ENCODE measurements around the gene LARP4. TPM values are rescaled to one million over a fixed set of nuclear protein-coding genes. Genes with fewer than 3 reads are reported as not detected.
"Not testable (repeated sequence)": the region's sequence is repeated elsewhere in the genome, so short reads cannot be mapped to it uniquely, and the experiment has no call there.

Gene LARP4
- total RNA-seq, 1 donor from 2014 or later = 88.4 TPM

- Mint-ChIP-seq H3K9me3 (peaks cover 2% of the 10 kb centered on the region), H3K27me3 (ENCODE audit: insufficient read depth, low read depth) (no peaks in the 10 kb centered on the region), H3K36me3 (peaks cover 1% of the 10 kb centered on the region), H3K4me1 (no peaks in the 10 kb centered on the region), H3K27ac (no peak overlapping the region), H3K4me3 (no peak overlapping the region)
- no peaks in the 10 kb centered on the region for H3K4me1 ChIP-seq
- H3K27me3 ChIP-seq = no peaks in the 10 kb centered on the region
- no peaks in the 10 kb centered on the region for H3K79me2 ChIP-seq (ENCODE audit: low read depth)
- TF ChIP-seq CTCF (IDR thresholded peaks at IDR 0.05) = no peak
- no peak for TF ChIP-seq EZH2phosphoT487 (IDR thresholded peaks at IDR 0.05)
- no peak for TF ChIP-seq EZH2 (IDR thresholded peaks at IDR 0.05)
- H3K27ac ChIP-seq = no peak overlapping the region
- no peaks in the 10 kb centered on the region for H4K20me1 ChIP-seq (ENCODE audit: low read depth)
- no peak overlapping the region for H2AFZ ChIP-seq (replicated peaks)
- no peak for DNase-seq (ENCODE audit: low spot score)
- no peak overlapping the region for H3K4me2 ChIP-seq
- H3K36me3 ChIP-seq = no peaks in the 10 kb centered on the region
- H3K9me3 ChIP-seq (ENCODE audit: low read depth) = no peaks in the 10 kb centered on the region
- no peaks in the 10 kb centered on the region for H3F3A ChIP-seq (ENCODE audit: low read depth)
- no peak overlapping the region for H3K4me3 ChIP-seq
- no peak overlapping the region for H3K9ac ChIP-seq
Measured at GRCh38 chr12:50482571-50482970, 81.9 kb downstream of the LARP4 start.

- Mint-ChIP-seq H3K27ac (no peak overlapping the region), H3K4me3 (no peak overlapping the region), H3K4me1 (no peaks in the 10 kb centered on the region), H3K36me3 (no peaks in the 10 kb centered on the region), H3K27me3 (ENCODE audit: insufficient read depth, low read depth) (no peaks in the 10 kb centered on the region), H3K9me3 (peaks cover 2% of the 10 kb centered on the region)
- H3F3A ChIP-seq (ENCODE audit: low read depth) = no peaks in the 10 kb centered on the region
- no peak for DNase-seq (ENCODE audit: low spot score)
- H3K9ac ChIP-seq = no peak overlapping the region
- no peak overlapping the region for H3K4me3 ChIP-seq
- H3K27ac ChIP-seq = no peak overlapping the region
- no peak overlapping the region for H3K4me2 ChIP-seq
- no peaks in the 10 kb centered on the region for H4K20me1 ChIP-seq (ENCODE audit: low read depth)
- H3K79me2 ChIP-seq (ENCODE audit: low read depth) = no peaks in the 10 kb centered on the region
- no peaks in the 10 kb centered on the region for H3K4me1 ChIP-seq
- H3K27me3 ChIP-seq = no peaks in the 10 kb centered on the region
- no peaks in the 10 kb centered on the region for H3K36me3 ChIP-seq
- no peaks in the 10 kb centered on the region for H3K9me3 ChIP-seq (ENCODE audit: low read depth)
- no peak overlapping the region for H2AFZ ChIP-seq (replicated peaks)
- TF ChIP-seq CTCF (IDR thresholded peaks at IDR 0.05) (no peak), EZH2phosphoT487 (IDR thresholded peaks at IDR 0.05) (no peak), EZH2 (IDR thresholded peaks at IDR 0.05) (no peak)
Measured at GRCh38 chr12:50483488-50483887, 82.8 kb downstream of the LARP4 start.

DNA sequence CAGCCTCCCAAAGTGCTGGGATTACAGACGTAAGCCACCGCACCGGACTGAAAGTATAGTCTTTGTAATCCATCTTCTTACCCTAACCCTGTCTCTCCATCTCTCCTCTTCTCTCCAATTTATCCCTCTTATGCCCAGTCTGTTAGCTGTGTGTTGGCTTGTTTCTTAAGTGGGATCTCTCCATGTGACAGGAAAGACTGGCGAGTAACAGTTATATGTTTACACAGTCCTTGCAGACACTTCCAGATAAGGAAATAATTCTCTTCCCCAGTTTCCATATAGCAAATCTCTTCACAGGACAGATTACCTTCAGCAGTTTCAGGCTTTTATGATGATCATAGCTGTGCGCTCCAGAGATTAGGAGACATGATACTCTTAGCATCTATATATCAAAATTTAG, 88.1 kb downstream of the LARP4 start:
- TF ChIP-seq EZH2phosphoT487 (IDR thresholded peaks at IDR 0.05) (no peak), CTCF (IDR thresholded peaks at IDR 0.05) (no peak), EZH2 (IDR thresholded peaks at IDR 0.05) (no peak)
- Mint-ChIP-seq H3K27ac (no peak overlapping the region), H3K4me1 (no peaks in the 10 kb centered on the region), H3K4me3 (no peak overlapping the region), H3K27me3 (ENCODE audit: insufficient read depth, low read depth) (peaks cover 2% of the 10 kb centered on the region), H3K36me3 (no peaks in the 10 kb centered on the region), H3K9me3 (peaks cover 30% of the 10 kb centered on the region)
- H3K79me2 ChIP-seq (ENCODE audit: low read depth) = no peaks in the 10 kb centered on the region
- H3K9ac ChIP-seq = no peak overlapping the region
- H3K36me3 ChIP-seq = no peaks in the 10 kb centered on the region
- H3K4me3 ChIP-seq = no peak overlapping the region
- H4K20me1 ChIP-seq (ENCODE audit: low read depth) = no peaks in the 10 kb centered on the region
- H3K27me3 ChIP-seq = no peaks in the 10 kb centered on the region
- H3K9me3 ChIP-seq (ENCODE audit: low read depth) = peaks cover 3% of the 10 kb centered on the region
- H3F3A ChIP-seq (ENCODE audit: low read depth) = no peaks in the 10 kb centered on the region
- no peak overlapping the region for H3K4me2 ChIP-seq
- H3K4me1 ChIP-seq = no peaks in the 10 kb centered on the region
- H3K27ac ChIP-seq = no peak overlapping the region
- no peak for DNase-seq (ENCODE audit: low spot score)
- no peak overlapping the region for H2AFZ ChIP-seq (replicated peaks)

DNA sequence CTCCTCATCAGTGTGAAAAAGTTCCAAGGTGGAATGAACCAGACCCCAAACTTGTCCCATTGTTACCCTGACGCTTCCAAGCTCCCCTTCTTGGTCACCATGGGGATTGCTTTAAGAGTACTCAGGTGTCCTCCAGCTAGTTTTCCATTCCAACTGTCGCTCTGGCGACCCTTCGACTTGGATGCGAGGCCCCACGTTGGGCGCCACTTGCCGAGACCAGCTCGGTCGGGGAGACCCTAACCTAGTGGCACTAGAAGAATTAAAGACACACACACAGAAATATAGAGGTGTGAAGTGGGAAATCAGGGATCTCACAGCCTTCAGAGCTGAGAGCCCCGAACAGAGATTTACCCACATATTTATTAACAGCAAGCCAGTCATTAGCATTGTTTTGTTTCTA, 97.4 kb downstream of the LARP4 start:
- H3K27ac Mint-ChIP-seq; H3K27me3 Mint-ChIP-seq (ENCODE audit: insufficient read depth, low read depth); H3K27me3 ChIP-seq; H3K36me3 ChIP-seq; H3K4me3 ChIP-seq; H3K4me1 ChIP-seq; H3K79me2 ChIP-seq (ENCODE audit: low read depth); H2AFZ ChIP-seq (replicated peaks); H3K9me3 ChIP-seq (ENCODE audit: low read depth); H3K4me1 Mint-ChIP-seq; H3F3A ChIP-seq (ENCODE audit: low read depth); H3K9ac ChIP-seq; H3K27ac ChIP-seq; H3K4me2 ChIP-seq; DNase-seq (ENCODE audit: low spot score); H4K20me1 ChIP-seq (ENCODE audit: low read depth); H3K4me3 Mint-ChIP-seq; H3K36me3 Mint-ChIP-seq: not testable (repeated sequence)
- peaks cover 47% of the 10 kb centered on the region for H3K9me3 Mint-ChIP-seq

Measured in neural progenitor cell (in vitro differentiated cells).